ENCODE data around the gene MARCHF3. TPM values are rescaled to one million over a fixed set of nuclear protein-coding genes. Genes with fewer than 3 reads are reported as not detected.

Gene MARCHF3
- total RNA-seq, 1 donor from 2014 or later, result 34.5 TPM

DNA sequence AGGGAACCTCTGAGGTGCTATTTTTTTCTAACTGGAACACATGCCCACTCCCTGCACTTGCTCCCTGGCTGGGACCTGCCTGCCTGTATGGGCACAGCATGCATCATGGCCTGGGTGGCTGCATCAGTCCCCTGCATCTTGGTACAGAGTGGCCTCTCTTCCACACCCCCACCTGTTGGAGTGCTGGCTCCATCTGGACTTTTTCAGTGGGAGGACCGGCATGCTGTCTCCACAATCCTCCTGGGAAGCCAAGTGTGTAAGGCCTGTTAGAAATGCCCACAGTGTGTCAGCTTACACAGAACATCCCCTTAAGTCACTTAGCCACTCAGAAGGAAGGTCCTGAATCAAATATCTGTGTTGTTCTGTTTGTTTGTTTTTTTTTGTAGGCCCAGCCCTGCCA is 102.9 kb downstream of the MARCHF3 start:
- no peaks in the 10 kb centered on the region for H3K36me3 Mint-ChIP-seq (ENCODE audit: unreplicated experiment)

DNA sequence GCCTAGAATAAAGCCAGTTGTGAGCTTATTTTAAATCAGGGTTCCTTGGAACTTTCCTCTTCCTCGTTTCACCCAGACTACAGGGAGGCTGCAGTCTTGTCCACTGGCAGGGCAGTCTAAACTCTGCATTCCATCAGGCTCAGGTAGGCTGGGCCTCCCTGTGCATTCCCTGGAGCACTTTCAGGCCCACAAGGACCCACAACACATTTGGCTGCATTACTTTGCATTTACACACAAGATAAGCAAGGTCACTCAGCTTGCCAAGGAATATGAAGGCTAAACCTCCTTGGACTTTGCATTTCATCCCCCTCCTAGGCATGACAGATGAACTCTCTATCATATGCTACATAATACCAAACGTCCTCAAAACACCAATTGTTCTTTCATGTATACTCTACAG is 104.2 kb downstream of the MARCHF3 start:
- Mint-ChIP-seq H3K4me1 (ENCODE audit: unreplicated experiment) (peaks cover 15% of the 10 kb centered on the region), H3K27ac (ENCODE audit: unreplicated experiment) (no peak overlapping the region), H3K36me3 (ENCODE audit: unreplicated experiment) (no peaks in the 10 kb centered on the region), H3K4me3 (ENCODE audit: unreplicated experiment) (no peak overlapping the region), H3K27me3 (ENCODE audit: unreplicated experiment) (no peaks in the 10 kb centered on the region), H3K9me3 (ENCODE audit: unreplicated experiment) (no peaks in the 10 kb centered on the region)
- TF ChIP-seq, protein P1, sequence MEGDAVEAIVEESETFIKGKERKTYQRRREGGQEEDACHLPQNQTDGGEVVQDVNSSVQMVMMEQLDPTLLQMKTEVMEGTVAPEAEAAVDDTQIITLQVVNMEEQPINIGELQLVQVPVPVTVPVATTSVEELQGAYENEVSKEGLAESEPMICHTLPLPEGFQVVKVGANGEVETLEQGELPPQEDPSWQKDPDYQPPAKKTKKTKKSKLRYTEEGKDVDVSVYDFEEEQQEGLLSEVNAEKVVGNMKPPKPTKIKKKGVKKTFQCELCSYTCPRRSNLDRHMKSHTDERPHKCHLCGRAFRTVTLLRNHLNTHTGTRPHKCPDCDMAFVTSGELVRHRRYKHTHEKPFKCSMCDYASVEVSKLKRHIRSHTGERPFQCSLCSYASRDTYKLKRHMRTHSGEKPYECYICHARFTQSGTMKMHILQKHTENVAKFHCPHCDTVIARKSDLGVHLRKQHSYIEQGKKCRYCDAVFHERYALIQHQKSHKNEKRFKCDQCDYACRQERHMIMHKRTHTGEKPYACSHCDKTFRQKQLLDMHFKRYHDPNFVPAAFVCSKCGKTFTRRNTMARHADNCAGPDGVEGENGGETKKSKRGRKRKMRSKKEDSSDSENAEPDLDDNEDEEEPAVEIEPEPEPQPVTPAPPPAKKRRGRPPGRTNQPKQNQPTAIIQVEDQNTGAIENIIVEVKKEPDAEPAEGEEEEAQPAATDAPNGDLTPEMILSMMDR (IDR thresholded peaks at IDR 0.05), result no peak
- DNase-seq (ENCODE audit: extremely low spot score, unreplicated experiment), result no peak

More for the DNA sequence above, 102.9 kb downstream of the MARCHF3 start:
- TF ChIP-seq, protein P1 (IDR thresholded peaks at IDR 0.05), result no peak
- peaks cover 15% of the 10 kb centered on the region for H3K4me1 Mint-ChIP-seq (ENCODE audit: unreplicated experiment)
- H3K27ac Mint-ChIP-seq (ENCODE audit: unreplicated experiment), result no peak overlapping the region
- H3K27me3 Mint-ChIP-seq (ENCODE audit: unreplicated experiment), result no peaks in the 10 kb centered on the region
- H3K9me3 Mint-ChIP-seq (ENCODE audit: unreplicated experiment), result no peaks in the 10 kb centered on the region
- no peak overlapping the region for H3K4me3 Mint-ChIP-seq (ENCODE audit: unreplicated experiment)
- no peak for DNase-seq (ENCODE audit: extremely low spot score, unreplicated experiment)

- Mint-ChIP-seq H3K4me1 (ENCODE audit: unreplicated experiment) (peaks cover 14% of the 10 kb centered on the region), H3K4me3 (ENCODE audit: unreplicated experiment) (no peak overlapping the region), H3K27ac (ENCODE audit: unreplicated experiment) (no peak overlapping the region), H3K36me3 (ENCODE audit: unreplicated experiment) (no peaks in the 10 kb centered on the region), H3K27me3 (ENCODE audit: unreplicated experiment) (no peaks in the 10 kb centered on the region), H3K9me3 (ENCODE audit: unreplicated experiment) (no peaks in the 10 kb centered on the region)
- TF ChIP-seq, protein P1 (IDR thresholded peaks at IDR 0.05), result no peak
- DNase-seq (ENCODE audit: extremely low spot score, unreplicated experiment), result no peak
Measured at GRCh38 chr5:126925482-126925881, 104.9 kb downstream of the MARCHF3 start.

- DNase-seq (ENCODE audit: extremely low spot score, unreplicated experiment), result no peak
- Mint-ChIP-seq H3K27me3 (ENCODE audit: unreplicated experiment) (no peaks in the 10 kb centered on the region), H3K9me3 (ENCODE audit: unreplicated experiment) (no peaks in the 10 kb centered on the region), H3K27ac (ENCODE audit: unreplicated experiment) (no peak overlapping the region), H3K4me1 (ENCODE audit: unreplicated experiment) (peaks cover 18% of the 10 kb centered on the region), H3K4me3 (ENCODE audit: unreplicated experiment) (no peak overlapping the region), H3K36me3 (ENCODE audit: unreplicated experiment) (no peaks in the 10 kb centered on the region)
- TF ChIP-seq, protein P1 (IDR thresholded peaks at IDR 0.05), result no peak
Measured at GRCh38 chr5:126924331-126925033, 105.9 kb downstream of the MARCHF3 start.

- Mint-ChIP-seq H3K4me3 (ENCODE audit: unreplicated experiment) (no peak overlapping the region), H3K36me3 (ENCODE audit: unreplicated experiment) (peaks cover 14% of the 10 kb centered on the region), H3K27ac (ENCODE audit: unreplicated experiment) (no peak overlapping the region), H3K4me1 (ENCODE audit: unreplicated experiment) (peaks cover 17% of the 10 kb centered on the region), H3K27me3 (ENCODE audit: unreplicated experiment) (no peaks in the 10 kb centered on the region), H3K9me3 (ENCODE audit: unreplicated experiment) (no peaks in the 10 kb centered on the region)
- TF ChIP-seq, protein P1 (IDR thresholded peaks at IDR 0.05), result no peak
- DNase-seq (ENCODE audit: extremely low spot score, unreplicated experiment), result no peak
Measured at GRCh38 chr5:126921241-126922091, 108.9 kb downstream of the MARCHF3 start.
